Activated T-helper 1 cell treated with anti-CD3 and anti-CD28 coated beads, Interleukin-12 subunit alpha, Interleukin-12 subunit beta, Interleukin-2, Interleukin-4 antibody, amounts not matched to agents 30 ng/mL and 10 ng/mL and 1 ng/mL, durations not matched to agents 14 hours and 24 hours and 36 hours (primary cell): ENCODE measurements around the gene ERCC2. TPM values are rescaled to one million over a fixed set of nuclear protein-coding genes. Genes with fewer than 3 reads are reported as not detected.
"Not testable (repeated sequence)": the region's sequence is repeated elsewhere in the genome, so short reads cannot be mapped to it uniquely, and the experiment has no call there.

Experiments used
- DNase-seq: peaks from one replicate; pipeline ENCODE4 v3.0.0; 2021; ENCODE audit warnings: low spot score
- H3K27ac Mint-ChIP-seq: one replicate; pipeline ENCODE4 v1.8.0; 2021; ENCODE audit warnings: mild to moderate bottlenecking, mixed read lengths
- H3K27me3 Mint-ChIP-seq: one replicate; pipeline ENCODE4 v1.8.0; 2022; ENCODE audit warnings: mild to moderate bottlenecking, moderate library complexity, mixed read lengths; ENCODE audit not compliant: insufficient read depth
- H3K36me3 Mint-ChIP-seq: one replicate; pipeline ENCODE4 v1.8.0; 2021; ENCODE audit warnings: low read depth, mixed read lengths
- H3K4me1 Mint-ChIP-seq: one replicate; pipeline ENCODE4 v1.8.0; 2021; ENCODE audit warnings: low read depth, mixed read lengths
- H3K4me3 Mint-ChIP-seq: one replicate; pipeline ENCODE4 v1.8.0; 2021; ENCODE audit warnings: mild to moderate bottlenecking, moderate library complexity, mixed read lengths
- H3K9me3 Mint-ChIP-seq: one replicate; pipeline ENCODE4 v1.8.0; 2021; ENCODE audit warnings: mixed read lengths
- intact Hi-C: fragments of 100-400 bp; cut with micrococcal nuclease; formaldehyde crosslinking; loops from one replicate; pipeline ENCODE4 v1.15.1; 2024
- total RNA-seq: library from RNA; stranded (reverse); gene quantifications from 2 replicates; pipeline ENCODE4 v1.2.3, GENCODE V29; 2022

ERCC2 gene
- total RNA-seq, 1 donor from 2014 or later = 30.5 TPM

DNA sequence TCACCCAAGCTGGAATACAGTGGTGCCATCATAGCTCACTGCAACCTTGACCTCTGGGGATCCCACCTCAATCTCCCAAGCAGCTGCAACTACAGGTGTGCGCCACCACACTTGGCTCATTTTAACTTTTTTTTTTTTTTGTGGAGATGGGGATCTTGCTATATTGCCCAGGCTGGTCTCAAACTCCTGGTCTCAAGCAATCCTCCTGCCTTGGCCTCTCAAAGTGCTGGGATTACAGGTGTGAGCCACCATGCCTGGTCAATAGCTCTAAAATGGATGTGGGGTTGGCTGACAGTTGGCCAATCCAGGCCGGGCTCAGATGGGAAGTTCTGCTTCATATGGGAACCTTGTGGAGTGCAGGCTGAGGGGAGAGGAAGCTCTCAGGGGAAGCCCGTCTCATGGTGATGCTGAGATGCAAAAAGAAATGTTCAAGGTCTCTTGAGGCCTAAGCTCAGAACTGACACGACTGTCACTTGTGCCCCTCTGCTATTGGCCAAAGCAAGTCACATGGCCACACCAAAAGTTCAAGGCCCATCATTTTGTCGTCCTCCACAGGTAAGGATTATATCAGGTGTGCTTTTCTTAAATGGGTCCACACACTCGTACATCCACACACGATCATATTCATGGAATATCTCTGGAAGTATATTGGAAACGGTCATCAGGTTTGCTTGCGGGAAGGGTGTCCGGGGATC, 36.6 kb downstream of the ERCC2 start:
- no peak for DNase-seq
- intact Hi-C loops = no loop called here
- Mint-ChIP-seq H3K27me3 (peaks cover 6% of the 10 kb centered on the region), H3K4me3 (no peak overlapping the region), H3K4me1 (no peaks in the 10 kb centered on the region), H3K9me3 (no peaks in the 10 kb centered on the region), H3K27ac (no peak overlapping the region), H3K36me3 (no peaks in the 10 kb centered on the region)

DNA sequence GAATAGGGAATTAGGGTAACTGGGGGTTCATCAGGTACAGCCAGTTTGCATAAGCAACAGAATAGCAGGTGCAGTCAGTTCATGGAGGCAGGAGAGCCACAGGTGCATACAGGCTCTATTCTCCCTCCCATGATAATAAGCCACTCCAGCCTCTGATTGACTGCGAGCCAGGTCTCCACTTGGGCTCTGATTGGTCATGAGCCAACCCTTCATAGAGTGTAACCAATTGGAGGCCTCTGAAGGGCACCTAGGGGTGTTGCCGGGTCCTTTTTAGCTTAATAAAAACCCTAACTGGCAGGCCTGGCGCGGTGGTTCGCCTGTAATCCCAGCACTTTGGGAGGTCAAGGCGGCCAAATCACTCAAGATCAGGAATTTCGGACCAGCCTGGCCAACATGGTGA, 39.0 kb downstream of the ERCC2 start:
- no peaks in the 10 kb centered on the region for H3K36me3 Mint-ChIP-seq
- intact Hi-C loops = no loop called here
- H3K27me3 Mint-ChIP-seq = peaks cover 6% of the 10 kb centered on the region
- H3K27ac Mint-ChIP-seq = no peak overlapping the region
- no peak for DNase-seq
- no peaks in the 10 kb centered on the region for H3K9me3 Mint-ChIP-seq
- no peaks in the 10 kb centered on the region for H3K4me1 Mint-ChIP-seq
- H3K4me3 Mint-ChIP-seq = no peak overlapping the region

GRCh38 chr19:45327404-45328143, 42.8 kb downstream of the ERCC2 start:
- H3K9me3 Mint-ChIP-seq = no peaks in the 10 kb centered on the region
- no peaks in the 10 kb centered on the region for H3K36me3 Mint-ChIP-seq
- H3K4me3 Mint-ChIP-seq = no peak overlapping the region
- no peaks in the 10 kb centered on the region for H3K4me1 Mint-ChIP-seq
- no peak overlapping the region for H3K27ac Mint-ChIP-seq
- H3K27me3 Mint-ChIP-seq = peaks cover 21% of the 10 kb centered on the region
- intact Hi-C loops = no loop called here
- DNase-seq = no peak

GRCh38 chr19:45324349-45324907, 45.9 kb downstream of the ERCC2 start:
- Mint-ChIP-seq H3K27ac (no peak overlapping the region), H3K9me3 (no peaks in the 10 kb centered on the region), H3K36me3 (no peaks in the 10 kb centered on the region), H3K4me3 (no peak overlapping the region), H3K4me1 (no peaks in the 10 kb centered on the region), H3K27me3 (peaks cover 25% of the 10 kb centered on the region)
- DNase-seq = no peak
- intact Hi-C loops = no loop called here

DNA sequence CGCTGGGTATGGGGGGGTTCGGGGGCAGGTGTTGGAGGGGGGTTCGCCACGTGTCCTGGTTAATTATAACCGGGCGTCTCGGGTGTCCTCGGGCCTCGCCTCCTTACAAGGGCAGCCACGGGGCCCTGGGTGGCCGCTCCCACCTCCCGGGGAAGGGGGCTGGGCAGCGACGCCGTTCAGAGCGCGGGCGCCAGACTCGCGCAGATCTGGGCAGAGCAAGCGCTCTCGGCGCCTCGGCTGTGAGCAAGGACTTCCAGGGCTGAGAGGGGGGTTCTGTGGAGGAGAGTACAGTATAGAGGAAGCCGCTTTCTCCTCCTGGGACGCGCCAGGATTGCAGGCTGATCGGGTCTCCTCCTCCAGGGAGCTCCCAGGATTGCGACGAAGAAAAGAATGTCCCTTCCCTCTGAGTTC, 46.7 kb downstream of the ERCC2 start:
- no peak for DNase-seq
- Mint-ChIP-seq H3K4me3 (no peak overlapping the region), H3K27ac (no peak overlapping the region), H3K9me3 (no peaks in the 10 kb centered on the region), H3K27me3 (peaks cover 22% of the 10 kb centered on the region), H3K36me3 (no peaks in the 10 kb centered on the region), H3K4me1 (no peaks in the 10 kb centered on the region)
- intact Hi-C loops = no loop called here

DNA sequence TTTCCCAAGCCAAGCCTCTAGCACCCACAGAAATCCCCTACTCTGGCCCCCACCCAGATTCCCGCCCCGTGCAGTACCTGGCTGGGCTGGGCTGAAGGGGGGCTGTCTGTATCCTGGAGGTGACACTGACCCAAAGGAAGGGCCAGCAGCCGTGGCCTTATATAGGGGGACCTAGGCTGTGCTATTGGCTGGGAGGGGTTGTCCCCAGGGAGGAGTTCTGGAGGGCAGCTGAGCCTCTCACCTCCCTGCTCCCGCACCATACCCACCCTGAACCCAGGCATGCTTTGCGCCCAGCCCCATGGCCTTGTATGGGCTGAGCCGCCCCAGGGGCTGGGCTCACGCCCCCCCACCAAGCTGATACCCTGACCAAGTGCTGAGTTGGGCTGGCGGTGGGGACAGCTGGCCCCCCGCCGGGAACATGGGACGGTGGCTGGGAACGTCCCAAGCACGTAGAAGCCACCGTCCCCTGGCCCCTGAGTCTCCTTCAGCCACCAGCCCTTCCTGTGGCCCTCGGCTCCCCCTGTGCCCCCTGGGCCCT, 47.6 kb downstream of the ERCC2 start, which contains the start of gene CKM:
Gene CKM (minus strand): TSS at position 132 of the 538 bp plus-strand sequence. CDS start 3,162 bp downstream, outside the sequence.
- Mint-ChIP-seq H3K4me3 (no peak within 1 kb of the TSS), H3K27ac (no peak within 1 kb of the TSS), H3K27me3 (peaks cover 25% of the 10 kb centered on the region), H3K4me1 (no peaks in the 10 kb centered on the region), H3K9me3 (no peaks in the 10 kb centered on the region), H3K36me3 (no peaks in the 10 kb centered on the region)
- no peak for DNase-seq
- intact Hi-C loops = no loop called here

- Mint-ChIP-seq H3K9me3 (no peaks in the 10 kb centered on the region), H3K4me3 (no peak overlapping the region)
Measured at GRCh38 chr19:45322311-45322710, 48.1 kb downstream of the ERCC2 start.

DNA sequence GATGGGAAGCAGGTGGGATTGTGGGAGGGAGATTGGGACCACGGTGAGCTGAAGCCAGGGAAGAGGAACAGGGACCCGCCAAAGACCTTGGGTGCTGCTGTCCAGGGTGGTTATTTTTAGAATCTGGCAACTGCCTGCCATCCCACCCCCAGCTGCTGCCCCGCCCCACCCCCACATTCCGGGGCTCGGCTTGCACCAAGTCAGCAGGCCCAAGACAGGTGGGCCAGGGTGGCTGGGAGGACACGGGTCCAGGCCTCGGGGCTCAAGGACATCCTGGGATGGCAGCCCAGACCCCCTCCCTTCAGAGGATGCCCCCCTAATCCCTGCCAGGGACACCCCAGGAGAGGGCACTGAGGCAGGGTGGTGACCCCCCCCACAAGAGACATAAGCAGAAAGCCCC, 48.5 kb downstream of the ERCC2 start:
- H3K9me3 Mint-ChIP-seq = no peaks in the 10 kb centered on the region
- no peaks in the 10 kb centered on the region for H3K4me1 Mint-ChIP-seq
- intact Hi-C loops = no loop called here
- no peaks in the 10 kb centered on the region for H3K36me3 Mint-ChIP-seq
- DNase-seq = no peak
- peaks cover 27% of the 10 kb centered on the region for H3K27me3 Mint-ChIP-seq
- no peak overlapping the region for H3K4me3 Mint-ChIP-seq
- no peak overlapping the region for H3K27ac Mint-ChIP-seq

More at GRCh38 chr19:45322311-45322710, 48.1 kb downstream of the ERCC2 start:
- intact Hi-C loops = no loop called here
- Mint-ChIP-seq H3K36me3 (no peaks in the 10 kb centered on the region), H3K4me1 (no peaks in the 10 kb centered on the region), H3K27me3 (peaks cover 25% of the 10 kb centered on the region), H3K27ac (no peak overlapping the region)
- DNase-seq = no peak

DNA sequence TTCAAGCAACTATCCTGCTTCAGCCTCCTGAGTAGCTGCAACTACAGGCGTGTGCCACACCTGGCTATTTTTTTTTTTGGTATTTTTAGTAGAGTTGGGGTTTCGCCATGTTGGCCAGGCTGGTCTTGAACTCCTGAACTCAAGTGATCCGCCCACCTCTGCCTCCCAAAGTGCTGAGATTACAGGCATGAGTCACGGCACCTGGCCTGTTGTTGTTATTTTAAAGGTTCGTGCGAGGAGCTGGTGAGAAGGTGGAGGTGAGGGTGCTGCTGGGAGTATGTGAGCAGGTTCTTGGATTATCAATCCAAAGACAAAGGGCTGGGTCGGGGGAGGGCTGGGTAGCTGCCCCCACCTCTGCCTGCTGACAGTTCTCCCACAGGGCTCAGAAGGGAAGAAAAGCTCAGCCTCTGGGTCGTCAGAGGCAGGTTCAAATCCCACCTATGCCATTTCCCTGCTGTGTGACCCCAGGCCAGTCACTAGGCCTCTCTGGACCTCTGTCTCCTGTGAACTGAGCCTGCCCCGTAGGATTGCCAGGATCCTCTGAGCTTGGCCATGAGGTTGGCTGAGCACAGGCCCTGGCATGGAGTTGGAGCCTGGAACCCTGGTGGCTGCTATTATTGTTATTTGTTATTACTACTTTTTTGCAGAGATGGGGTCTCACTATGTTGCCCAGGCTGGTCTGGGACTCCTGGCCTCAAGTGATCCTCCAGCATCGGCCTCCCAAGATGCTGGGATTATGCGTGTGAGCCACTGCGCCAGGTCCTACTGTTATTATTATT, 49.2 kb downstream of the ERCC2 start:
- no peak for DNase-seq
- Mint-ChIP-seq H3K4me1 (no peaks in the 10 kb centered on the region), H3K4me3 (no peak overlapping the region), H3K36me3 (no peaks in the 10 kb centered on the region), H3K27me3 (peaks cover 30% of the 10 kb centered on the region), H3K27ac (no peak overlapping the region), H3K9me3 (no peaks in the 10 kb centered on the region)
- intact Hi-C loops = no loop called here

GRCh38 chr19:45315304-45315703, 55.1 kb downstream of the ERCC2 start:
- intact Hi-C loops = no loop called here
- H3K4me3 Mint-ChIP-seq = no peak overlapping the region
- no peaks in the 10 kb centered on the region for H3K9me3 Mint-ChIP-seq
- H3K36me3 Mint-ChIP-seq = no peaks in the 10 kb centered on the region
- DNase-seq = no peak
- no peak overlapping the region for H3K27ac Mint-ChIP-seq
- no peaks in the 10 kb centered on the region for H3K4me1 Mint-ChIP-seq
- H3K27me3 Mint-ChIP-seq = peaks cover 13% of the 10 kb centered on the region

DNA sequence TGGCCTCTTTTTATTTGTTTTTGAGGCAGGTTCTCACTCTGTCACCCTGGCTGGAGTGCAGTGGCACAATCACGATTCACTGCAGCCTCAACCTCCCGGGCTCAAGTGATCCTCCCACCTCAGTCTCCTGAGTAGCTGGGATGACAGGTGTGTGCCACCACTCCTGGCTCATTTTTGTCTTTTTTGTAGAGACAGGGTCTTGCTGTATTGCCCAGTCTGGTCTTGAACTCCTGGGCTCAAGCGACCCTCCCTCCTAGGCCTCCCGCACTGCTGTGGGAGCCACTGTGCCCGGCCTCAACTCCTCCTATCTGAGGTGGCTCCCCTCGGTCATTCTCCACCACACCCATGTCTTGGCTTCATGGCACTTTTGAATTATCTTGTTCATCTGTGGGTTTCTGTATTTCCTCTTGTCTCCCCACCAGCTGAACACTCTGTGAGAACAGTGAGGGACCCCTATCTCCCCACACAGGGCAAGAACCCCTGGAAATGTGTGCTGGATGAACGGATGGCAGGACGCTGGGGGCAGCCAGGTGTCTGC, 55.6 kb downstream of the ERCC2 start:
- intact Hi-C loops = no loop called here
- Mint-ChIP-seq H3K4me3 (no peak overlapping the region), H3K27me3 (peaks cover 13% of the 10 kb centered on the region), H3K9me3 (no peaks in the 10 kb centered on the region), H3K36me3 (no peaks in the 10 kb centered on the region), H3K4me1 (no peaks in the 10 kb centered on the region), H3K27ac (no peak overlapping the region)
- DNase-seq = no peak

GRCh38 chr19:45312285-45312684, 58.1 kb downstream of the ERCC2 start:
- H3K36me3 Mint-ChIP-seq, intact Hi-C loops, H3K4me1 Mint-ChIP-seq, H3K4me3 Mint-ChIP-seq, H3K27ac Mint-ChIP-seq, DNase-seq, H3K9me3 Mint-ChIP-seq: not testable (repeated sequence)
- peaks cover 11% of the 10 kb centered on the region for H3K27me3 Mint-ChIP-seq
